NCI-H2029 (cell line): ENCODE measurements around the gene LYPD4.

Experiments used
- DNase-seq: peaks from one replicate; lab custom pipeline; 2025; lab: John Stamatoyannopoulos, UW

The LYPD4 gene

GRCh38 chr19:41850381-41850780 is 5.9 kb upstream of the LYPD4 start:
- no peak for DNase-seq

GRCh38 chr19:41849067-41849466 is 4.6 kb upstream of the LYPD4 start:
- DNase-seq: no peak

GRCh38 chr19:41848666-41849065 is 4.2 kb upstream of the LYPD4 start:
- DNase-seq: no peak

GRCh38 chr19:41847351-41848105 is 3.0 kb upstream of the LYPD4 start:
- DNase-seq: no peak

- DNase-seq: no peak
Observed at GRCh38 chr19:41845051-41845590, 638 bp upstream of the LYPD4 start.

GRCh38 chr19:41845001-41845050 is 343 bp upstream of the LYPD4 start, which contains the start of gene DMRTC2:
Gene DMRTC2, plus strand, starts transcription at chr19:41845042. Its CDS starts 2,387 bp downstream, at chr19:41847429.
- no peak for DNase-seq

- no peak for DNase-seq
Observed at GRCh38 chr19:41843371-41843770, 1.1 kb downstream of the LYPD4 start.

- DNase-seq: no peak
Observed at GRCh38 chr19:41839211-41839610, 5.3 kb downstream of the LYPD4 start.

GRCh38 chr19:41837981-41838708 is 6.3 kb downstream of the LYPD4 start:
- no peak for DNase-seq

- peak; percentile 87 for DNase-seq
Observed at GRCh38 chr19:41821003-41821735, 23.3 kb downstream of the LYPD4 start.

- DNase-seq: no peak
Observed at GRCh38 chr19:41816761-41817160, 27.7 kb downstream of the LYPD4 start.

- DNase-seq: no peak
Observed at GRCh38 chr19:41815301-41815700, 29.2 kb downstream of the LYPD4 start.

GRCh38 chr19:41813911-41814310 is 30.6 kb downstream of the LYPD4 start:
- no peak for DNase-seq

GRCh38 chr19:41811981-41812380 is 32.5 kb downstream of the LYPD4 start:
- no peak for DNase-seq

- DNase-seq: no peak
Observed at GRCh38 chr19:41811036-41811435, 33.4 kb downstream of the LYPD4 start.

GRCh38 chr19:41810301-41810700 is 34.2 kb downstream of the LYPD4 start:
- DNase-seq: no peak

- DNase-seq: no peak
Observed at GRCh38 chr19:41808663-41809566, 35.6 kb downstream of the LYPD4 start.

GRCh38 chr19:41807176-41807575 is 37.3 kb downstream of the LYPD4 start:
- no peak for DNase-seq

GRCh38 chr19:41804336-41804735 is 40.1 kb downstream of the LYPD4 start:
- DNase-seq: no peak

- no peak for DNase-seq
Observed at GRCh38 chr19:41802770-41803169, 41.7 kb downstream of the LYPD4 start.

GRCh38 chr19:41801792-41802211 is 42.7 kb downstream of the LYPD4 start:
- no peak for DNase-seq

- DNase-seq: no peak
Observed at GRCh38 chr19:41801031-41801430, 43.5 kb downstream of the LYPD4 start.
